GM18499 (cell line): Measurements from ENCODE around the gene FAM81B.

ENCODE experiments used
- ATAC-seq: cut with Tn5 transposase; IDR thresholded peaks from one replicate; pipeline ENCODE4 v1.9.1; 2021; ENCODE audit warnings: moderate number of reproducible peaks; ENCODE audit not compliant: insufficient read depth, unreplicated experiment

Gene FAM81B

DNA sequence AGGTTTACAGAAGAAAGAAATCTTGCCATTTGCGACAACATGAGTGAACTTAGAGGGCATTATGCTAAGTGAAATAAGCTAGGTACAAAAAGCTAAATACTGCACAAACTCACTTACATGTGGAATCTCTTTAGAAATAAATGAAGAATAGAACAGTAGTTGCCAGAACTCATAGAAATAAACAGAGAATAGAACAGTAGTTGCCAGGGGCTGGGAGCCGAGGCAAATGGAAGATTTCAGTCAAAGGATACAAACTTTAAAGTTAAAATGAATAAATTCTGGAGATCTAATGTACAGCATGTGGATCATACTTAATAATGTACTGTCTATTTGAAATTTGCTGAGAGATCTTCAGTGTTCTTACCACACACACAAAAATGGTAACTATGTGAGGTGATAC is 63.4 kb downstream of the FAM81B start:
- no peak for ATAC-seq

- ATAC-seq: no peak
These were observed 69.5 kb downstream of the FAM81B start for GRCh38 chr5:95460665-95461064.

GRCh38 chr5:95471487-95471886 is 80.3 kb downstream of the FAM81B start:
- no peak for ATAC-seq

DNA sequence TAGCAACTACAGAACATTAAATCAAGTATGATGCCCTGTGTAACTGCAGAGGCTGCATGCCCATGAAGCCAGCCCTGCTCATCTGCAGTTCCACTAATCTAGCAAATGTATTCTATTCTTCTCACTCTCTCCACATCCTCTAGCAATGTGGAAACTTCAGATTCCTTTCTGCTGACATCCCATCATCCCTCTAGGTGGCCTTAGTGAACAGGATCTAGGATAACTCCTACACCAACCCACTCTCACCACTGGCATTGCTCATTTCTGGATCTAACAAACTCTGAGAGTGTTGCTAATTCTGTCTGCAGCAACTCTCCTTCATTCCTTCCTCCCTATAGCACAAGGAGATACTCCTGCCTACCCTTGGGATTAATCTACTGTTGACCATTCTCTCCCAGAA is 80.8 kb downstream of the FAM81B start:
- ATAC-seq: no peak

DNA sequence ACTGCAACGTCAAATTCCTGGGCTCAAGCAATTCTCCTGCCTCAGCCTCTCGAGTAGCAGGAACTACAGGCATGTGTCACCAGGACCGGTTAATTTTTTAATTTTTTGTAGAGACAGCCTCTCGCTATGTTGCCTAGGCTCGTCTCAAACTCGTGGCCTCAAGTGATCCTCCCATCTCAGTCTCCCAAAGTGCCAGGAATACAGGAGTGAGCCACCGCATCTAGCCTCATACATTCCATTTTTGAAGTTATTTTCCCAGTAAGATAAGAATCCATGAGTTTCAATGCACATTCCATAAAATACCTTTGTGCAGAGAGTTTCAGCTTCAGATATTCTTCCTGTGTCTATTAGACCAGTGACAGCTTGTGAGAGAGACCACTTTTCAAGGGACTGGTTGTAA is 93.3 kb downstream of the FAM81B start:
- no peak for ATAC-seq

DNA sequence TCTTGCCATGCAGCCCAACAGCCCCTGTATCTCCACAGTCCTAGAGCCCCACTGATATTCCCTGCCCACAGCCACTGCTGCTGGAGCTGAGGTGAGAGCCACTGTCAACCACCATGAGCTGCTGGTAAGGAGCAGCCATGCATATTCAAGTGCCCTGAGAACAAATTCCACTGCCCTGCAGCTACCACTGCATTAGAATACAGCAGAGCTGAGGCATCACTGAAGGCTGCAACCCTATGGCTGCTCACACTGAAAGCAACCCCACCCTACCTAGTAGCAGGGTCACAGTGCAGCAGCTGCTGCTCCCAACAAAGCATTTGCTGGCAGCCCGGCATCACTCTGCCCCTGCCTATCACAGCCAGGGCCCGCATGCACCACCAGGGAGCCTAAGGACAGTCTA is 95.0 kb downstream of the FAM81B start:
- no peak for ATAC-seq

DNA sequence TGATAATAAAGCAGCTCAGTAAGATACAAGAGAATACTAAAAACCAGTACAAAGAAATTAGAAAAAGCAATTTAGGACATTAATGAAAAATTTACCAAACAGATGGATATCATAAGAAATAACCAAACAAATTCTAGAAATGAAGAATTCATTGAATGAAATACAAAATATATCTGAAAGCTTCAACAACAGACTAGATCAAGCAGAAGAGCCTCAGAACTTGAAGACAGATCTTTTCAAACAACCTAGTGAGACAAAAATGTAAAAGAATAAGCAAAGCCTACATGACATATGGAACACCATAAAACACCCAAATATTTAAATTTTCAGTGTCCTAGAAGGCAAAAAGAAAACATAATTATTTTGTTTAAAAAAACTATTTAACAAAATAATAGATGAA is 96.7 kb downstream of the FAM81B start:
- ATAC-seq: no peak
